T follicular helper cell (primary cell): ENCODE results near the gene MS4A13.
"Not testable (repeated sequence)": the region's sequence is repeated elsewhere in the genome, so short reads cannot be mapped to it uniquely, and the experiment has no call there.

Experiments
- DNase-seq: peaks from one replicate; pipeline ENCODE4 v3.0.0-alpha.2; 2020; ENCODE audit warnings: low read depth

MS4A13 gene

GRCh38 chr11:60530454-60531100 is 15.4 kb downstream of the MS4A13 start:
- no peak for DNase-seq

DNA sequence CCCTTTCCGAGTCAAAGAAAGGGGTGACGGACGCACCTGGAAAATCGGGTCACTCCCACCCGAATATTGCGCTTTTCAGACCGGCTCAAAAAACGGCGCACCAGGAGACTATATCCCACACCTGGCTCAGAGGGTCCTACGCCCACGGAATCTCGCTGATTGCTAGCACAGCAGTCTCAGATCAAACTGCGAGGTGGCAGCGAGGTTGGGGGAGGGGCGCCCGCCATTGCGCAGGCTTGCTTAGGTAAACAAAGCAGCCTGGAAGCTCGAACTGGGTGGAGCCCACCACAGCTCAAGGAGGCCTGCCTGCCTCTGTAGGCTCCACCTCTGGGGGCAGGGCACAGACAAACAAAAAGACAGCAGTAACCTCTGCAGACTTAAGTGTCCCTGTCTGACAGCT is 17.2 kb downstream of the MS4A13 start:
- not testable (repeated sequence) for DNase-seq

DNA sequence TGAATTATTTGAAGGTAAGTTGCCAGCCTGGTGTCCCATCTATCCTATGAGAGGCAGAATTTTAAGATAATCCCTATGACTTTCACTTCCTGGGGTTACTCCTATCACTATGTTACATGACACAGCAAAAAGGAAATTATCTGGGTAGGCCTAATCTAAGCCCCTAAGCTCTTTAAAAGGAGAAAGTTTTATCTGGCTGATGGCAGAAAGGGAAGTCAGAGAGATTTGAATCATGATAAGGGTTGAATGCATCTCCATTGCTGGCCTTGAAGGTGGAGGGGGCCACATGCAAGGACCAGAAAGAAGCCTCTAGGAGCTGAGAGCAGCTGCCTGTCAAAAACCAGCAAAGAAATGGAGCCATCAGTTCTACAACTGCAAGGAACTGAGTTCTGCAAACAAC is 23.4 kb downstream of the MS4A13 start:
- DNase-seq: not testable (repeated sequence)

DNA sequence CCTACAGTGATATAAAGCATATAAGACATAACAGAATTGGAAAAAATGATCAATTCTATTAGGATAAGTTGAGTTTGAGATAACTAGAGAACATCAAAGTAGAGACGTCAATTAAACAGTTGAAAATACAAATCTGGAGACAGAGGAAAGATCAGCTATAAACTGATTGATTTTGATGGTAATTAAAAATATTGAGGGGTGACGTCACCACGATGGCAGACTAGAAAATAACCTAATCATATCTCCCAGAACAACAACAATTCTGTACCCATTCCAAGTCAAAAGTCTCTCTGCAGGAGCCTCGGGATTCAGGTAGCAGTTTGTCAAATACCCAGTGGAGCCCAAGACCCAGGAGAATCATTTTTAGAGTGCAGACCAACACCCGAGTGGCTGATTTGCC is 28.9 kb downstream of the MS4A13 start:
- no peak for DNase-seq

DNA sequence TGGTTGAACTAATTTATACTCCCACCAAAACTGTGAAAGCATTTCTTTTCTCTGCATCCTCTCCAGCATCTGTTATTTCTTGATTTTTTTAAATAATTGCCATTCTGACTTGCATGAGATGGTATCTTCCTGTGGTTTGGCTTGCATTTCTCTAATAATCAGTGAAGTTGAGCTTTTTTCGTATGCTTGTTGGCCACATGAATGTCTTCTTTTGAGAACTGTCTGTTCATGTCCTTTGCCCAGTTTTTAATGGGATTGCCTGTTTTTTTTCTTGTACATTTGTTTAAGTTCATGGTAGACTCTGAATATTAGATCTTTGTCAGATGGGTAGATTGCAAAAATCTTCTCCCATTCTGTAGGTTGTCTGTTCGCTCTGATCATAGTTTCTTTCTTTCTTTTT is 46.1 kb downstream of the MS4A13 start:
- no peak for DNase-seq

DNA sequence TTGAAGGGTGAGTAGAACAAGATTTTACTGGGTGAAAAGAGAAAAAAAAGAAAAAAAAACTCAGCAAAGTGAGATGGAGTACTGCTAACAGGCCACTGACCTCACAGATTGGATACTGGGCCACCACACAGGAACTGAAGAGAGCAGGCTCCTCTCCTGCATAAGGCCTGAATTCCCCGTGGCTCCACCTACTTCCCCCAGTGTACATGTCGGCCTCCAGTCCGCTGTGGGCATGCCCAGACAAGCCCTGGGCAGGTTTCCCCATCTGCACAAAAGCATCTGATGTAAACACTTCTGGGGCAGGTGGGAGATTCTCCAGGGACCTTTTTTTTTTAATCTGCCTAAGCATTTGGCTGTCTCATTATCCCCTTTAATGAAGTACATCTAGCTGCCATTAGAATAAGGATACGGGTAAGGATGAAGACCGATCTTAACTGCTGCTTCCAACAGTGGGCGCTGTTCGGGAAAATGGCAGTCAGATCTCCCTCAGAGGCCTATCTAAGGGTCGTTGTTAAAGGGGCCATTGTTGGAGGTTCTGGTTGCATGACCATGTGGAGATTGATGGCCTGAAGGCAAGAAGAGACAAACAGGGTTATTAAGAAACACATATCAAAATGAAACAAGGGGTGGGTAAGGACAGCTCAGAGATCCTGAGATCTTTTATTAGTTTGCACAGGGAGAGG is 48.5 kb downstream of the MS4A13 start:
- no peak for DNase-seq

- DNase-seq: no peak
These were observed 51.6 kb downstream of the MS4A13 start for GRCh38 chr11:60566776-60567175.

GRCh38 chr11:60570970-60571369 is 55.8 kb downstream of the MS4A13 start:
- DNase-seq: no peak

DNA sequence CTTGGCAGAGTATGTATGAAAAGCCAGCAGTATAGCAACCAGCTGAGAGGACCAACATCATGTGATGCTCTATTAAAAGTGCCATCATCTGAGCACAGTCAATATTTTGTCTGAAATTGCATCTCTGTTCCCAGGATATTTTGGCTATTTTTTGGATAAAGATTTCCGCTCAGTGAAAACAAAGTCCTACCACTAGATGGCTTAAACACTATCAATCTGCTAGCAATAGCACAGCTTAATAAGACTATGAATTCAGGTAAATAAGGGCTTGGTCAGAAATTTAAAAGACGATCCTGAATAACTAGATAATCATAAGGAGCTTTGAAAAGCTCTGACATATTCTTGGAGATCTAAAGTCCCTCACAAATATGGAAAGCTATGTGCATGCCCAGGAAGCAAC is 74.4 kb downstream of the MS4A13 start:
- no peak for DNase-seq
